HG03575 (cell line): ENCODE data around the gene TNFSF12.

Experiments used
- ATAC-seq: cut with Tn5 transposase; IDR thresholded peaks from one replicate; pipeline ENCODE4 v1.9.1; 2021; ENCODE audit not compliant: unreplicated experiment, insufficient number of reproducible peaks, low FRiP score; ENCODE audit errors: extremely low read depth

TNFSF12 gene

DNA sequence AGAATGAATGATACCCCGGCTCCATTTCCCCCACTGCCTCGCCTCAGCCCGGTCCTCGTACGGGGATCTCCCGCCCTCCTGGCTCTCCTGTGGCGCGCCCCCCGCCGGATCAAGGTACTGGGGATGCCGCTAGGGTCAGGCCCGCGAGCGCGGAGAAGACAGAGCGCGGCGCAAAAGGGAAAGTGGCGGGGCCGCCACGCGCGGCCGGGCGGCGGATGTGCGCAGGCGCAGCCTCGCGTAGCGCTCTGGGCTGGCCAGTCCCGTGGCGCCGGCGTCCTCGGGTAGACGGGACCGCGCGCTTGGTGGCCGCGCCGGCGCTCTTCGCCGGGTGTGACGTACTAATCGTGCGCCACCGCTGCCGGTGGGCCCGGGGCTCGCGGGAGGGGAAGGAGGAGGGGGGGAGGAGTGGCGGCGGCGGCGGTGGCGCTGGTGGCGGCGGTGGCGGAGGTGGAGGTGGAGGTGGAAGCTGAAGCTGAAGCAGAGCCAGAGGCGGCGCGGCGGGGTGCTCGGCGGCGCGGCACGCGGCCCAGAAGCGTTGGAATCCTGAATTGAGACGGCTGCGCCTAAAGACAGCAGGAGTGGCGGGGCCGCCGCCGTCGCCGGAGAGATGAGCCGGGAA, 12.8 kb downstream of the TNFSF12 start, which contains the start of gene SENP3:
Gene SENP3, plus strand, starts transcription at position 331 of the 619 bp plus-strand sequence. CDS start 1,158 bp downstream, outside the sequence.
- no peak for ATAC-seq

DNA sequence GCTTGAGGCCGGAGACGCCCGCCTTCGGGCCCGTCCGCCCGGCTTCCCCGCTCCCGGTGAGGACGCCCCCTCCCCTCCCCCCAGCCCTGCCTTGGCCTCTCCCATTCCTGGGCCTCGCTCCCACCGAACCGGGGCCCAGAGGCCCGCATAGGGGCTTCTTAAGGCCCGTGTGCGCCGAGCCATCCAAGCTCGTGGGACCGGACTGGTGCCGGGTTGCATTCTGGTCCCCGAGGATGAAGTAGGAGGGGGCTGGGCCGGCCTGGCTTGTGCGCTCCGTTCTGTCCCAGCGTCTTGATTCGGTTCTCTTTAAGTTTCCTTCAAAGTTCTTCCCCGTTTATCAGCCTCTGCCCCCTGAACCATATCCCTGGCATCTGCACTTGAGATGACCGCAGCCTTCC, 13.3 kb downstream of the TNFSF12 start:
- ATAC-seq, result no peak

DNA sequence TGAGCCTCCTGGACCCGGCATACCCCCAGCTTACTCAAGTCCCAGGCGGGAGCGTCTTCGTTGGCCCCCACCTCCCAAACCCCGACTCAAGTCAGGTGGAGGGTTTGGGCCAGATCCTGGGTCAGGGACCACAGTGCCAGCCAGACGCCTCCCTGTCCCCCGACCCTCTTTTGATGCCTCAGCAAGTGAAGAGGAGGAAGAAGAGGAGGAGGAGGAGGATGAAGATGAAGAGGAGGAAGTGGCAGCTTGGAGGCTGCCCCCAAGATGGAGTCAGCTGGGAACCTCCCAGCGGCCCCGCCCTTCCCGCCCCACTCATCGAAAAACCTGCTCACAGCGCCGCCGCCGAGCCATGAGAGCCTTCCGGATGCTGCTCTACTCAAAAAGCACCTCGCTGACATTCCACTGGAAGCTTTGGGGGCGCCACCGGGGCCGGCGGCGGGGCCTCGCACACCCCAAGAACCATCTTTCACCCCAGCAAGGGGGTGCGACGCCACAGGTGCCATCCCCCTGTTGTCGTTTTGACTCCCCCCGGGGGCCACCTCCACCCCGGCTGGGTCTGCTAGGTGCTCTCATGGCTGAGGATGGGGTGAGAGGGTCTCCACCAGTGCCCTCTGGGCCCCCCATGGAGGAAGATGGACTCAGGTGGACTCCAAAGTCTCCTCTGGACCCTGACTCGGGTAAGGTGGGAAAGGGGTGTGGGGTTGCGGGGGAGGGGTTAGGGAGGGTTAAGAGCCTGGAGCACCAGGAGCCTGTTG, 14.4 kb downstream of the TNFSF12 start:
- ATAC-seq, result no peak

DNA sequence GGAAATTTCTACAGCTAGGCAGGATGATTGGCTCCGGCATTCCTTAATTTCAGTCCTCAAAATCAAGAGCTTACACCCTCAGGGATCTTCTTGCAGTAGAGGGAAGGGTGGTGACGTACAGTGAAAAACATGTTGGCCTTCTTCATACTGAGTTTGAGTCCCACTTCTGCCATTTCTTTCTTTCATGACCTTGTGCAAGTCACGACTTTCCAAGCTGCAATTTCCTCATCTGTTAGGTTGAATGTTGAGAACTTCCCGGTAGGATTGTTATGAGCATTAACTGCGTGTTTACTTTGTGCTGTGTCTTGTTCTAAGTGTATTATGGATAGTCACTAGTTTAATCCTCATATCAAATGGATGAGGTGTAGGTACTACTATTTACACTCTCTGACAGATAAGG, 20.7 kb downstream of the TNFSF12 start:
- no peak for ATAC-seq

DNA sequence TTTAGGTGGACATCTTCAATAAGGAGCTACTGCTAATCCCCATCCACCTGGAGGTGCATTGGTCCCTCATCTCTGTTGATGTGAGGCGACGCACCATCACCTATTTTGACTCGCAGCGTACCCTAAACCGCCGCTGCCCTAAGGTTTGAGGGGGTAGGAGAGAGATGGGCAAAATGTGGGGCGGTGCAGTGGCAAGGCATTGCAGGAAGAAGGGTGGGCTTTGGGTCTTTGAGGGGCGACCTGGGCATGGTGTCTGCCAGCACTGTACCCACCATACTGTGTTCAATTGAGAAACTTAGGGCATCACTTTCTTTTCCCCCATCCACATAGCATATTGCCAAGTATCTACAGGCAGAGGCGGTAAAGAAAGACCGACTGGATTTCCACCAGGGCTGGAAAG, 21.5 kb downstream of the TNFSF12 start:
- ATAC-seq, result no peak

DNA sequence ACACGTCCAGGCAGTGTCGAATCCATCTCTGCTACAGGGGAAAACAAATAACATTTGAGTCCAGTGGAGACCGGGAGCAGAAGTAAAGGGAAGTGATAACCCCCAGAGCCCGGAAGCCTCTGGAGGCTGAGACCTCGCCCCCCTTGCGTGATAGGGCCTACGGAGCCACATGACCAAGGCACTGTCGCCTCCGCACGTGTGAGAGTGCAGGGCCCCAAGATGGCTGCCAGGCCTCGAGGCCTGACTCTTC, 23.4 kb downstream of the TNFSF12 start:
- no peak for ATAC-seq

DNA sequence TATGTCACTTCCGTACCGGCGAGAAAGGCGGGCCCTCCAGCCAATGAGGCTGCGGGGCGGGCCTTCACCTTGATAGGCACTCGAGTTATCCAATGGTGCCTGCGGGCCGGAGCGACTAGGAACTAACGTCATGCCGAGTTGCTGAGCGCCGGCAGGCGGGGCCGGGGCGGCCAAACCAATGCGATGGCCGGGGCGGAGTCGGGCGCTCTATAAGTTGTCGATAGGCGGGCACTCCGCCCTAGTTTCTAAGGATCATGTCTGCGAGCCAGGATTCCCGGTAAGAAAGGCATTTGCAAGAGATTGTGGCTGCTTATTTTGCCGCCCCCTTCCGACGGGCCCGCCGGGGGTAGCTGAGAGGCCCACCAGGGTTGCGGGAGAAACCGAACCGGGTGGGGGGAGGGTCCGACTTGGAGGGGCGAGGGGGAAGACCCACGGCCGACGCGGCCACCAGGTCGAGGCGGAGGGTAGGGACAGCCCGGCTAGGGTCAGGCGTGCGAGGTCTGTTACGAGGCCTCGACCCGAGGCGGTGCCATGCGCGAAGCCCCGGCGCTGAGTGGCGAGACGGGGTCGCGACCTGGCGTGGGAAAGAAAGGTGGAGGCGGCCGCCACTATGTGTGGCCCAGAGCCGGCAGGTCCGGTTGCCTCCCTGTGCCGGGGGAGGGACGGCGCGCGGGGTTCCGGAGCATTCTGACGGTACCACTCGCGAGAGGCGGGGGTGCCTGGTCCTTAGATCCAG, 23.9 kb downstream of the TNFSF12 start:
- ATAC-seq, result no peak

DNA sequence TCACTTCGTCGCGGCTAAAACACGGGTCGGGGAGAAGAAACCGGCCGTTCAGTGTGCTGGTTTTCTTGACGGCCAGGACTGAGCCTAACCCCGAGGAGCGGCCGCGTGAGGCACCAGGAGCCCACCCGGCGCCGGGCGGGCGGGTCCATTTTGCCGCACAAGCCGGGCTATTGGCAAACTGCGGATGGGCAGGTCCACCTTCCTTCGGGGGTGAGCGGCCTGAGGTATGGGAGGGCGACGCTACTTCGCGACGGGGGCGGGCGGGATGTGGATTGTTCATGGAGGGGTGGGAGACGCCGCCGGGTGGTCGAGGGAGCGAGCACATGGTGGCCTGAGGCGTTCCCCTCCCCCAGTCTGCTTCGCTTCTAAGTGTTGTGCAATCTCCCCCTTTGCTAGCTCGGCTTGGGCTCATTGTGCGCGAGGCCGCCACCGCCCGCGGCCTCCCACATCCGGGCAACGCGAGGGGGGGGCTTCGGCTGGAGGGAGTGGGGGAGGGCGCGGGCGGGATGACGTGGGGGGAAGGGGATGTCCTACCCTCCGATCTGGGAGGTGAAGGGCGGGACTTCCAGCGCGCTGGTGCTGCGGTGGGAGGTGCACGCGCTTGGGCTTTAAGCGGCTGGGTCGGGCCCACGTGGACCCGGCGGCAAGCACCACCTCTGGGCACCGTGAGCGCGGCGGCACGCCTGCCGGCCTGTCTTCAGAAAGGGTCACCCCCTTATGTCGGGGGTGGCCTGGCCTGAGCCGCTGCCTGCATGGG, 24.6 kb downstream of the TNFSF12 start:
- no peak for ATAC-seq

DNA sequence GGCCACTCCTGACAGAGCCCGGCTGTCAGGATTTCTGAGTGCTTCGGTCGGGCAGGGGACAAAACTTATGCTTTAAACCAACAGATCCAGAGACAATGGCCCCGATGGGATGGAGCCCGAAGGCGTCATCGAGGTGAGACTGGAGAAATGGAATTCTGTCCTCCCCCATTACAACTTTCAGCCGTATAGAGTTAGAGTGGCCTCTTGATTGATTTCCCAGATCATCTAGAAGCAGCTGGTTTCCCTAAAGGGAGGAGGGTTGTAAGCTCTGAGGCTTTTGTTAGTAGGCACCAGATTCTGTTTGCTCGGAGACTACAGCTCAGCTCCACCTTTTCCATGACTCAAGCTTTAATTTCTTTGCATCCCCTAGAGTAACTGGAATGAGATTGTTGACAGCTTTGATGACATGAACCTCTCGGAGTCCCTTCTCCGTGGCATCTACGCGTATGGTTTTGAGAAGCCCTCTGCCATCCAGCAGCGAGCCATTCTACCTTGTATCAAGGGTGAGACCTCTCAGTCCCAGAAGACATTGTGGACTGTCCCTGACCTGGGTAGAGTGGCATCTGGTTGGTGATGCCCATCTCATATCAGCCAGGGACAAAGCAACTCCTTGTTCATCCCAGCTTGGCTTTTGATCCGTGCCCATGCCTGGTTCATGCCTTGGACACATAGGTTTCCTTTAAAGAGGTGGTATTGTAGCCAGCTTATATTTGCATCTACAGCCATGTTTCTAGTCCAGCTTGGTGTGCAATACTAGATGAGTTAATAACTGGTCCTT, 25.5 kb downstream of the TNFSF12 start:
- no peak for ATAC-seq

DNA sequence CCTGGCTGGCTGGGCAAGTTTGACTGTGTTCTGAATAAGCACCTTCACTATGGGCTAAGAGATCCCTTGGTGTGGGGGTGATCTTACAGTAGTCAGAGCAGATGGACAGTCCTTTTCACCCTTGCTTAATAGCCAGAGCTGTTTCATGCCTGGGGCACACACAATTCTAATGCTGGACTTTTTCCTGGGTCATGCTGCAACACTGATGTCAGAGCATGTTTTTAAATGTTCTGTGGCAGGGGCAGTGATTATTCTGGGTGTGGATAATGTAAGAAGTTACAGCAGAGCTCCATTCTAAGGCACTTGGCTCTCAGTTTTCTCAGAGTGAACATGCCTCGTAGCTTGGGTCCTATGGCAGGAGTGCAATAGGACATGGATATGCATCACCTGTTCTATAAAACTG, 26.6 kb downstream of the TNFSF12 start:
- ATAC-seq, result no peak

DNA sequence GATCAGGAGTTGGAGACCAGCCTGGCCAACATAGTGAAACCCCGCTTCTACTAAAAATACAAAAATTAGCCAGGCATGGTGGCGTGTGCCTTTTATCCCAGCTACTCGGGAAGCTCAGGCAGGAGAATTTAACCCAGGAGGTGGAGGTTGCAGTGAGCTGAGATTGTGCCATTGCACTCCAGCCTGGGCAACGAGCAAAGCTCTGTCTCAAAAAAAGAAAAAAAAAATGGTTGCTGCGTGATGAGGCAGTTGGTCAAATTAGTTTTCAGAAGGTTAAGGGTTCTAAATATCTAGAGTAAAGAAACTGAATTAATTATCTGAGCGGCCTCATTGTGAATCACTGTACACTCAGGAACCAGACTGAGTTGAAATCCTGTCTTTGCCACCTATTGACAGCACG, 27.1 kb downstream of the TNFSF12 start:
- no peak for ATAC-seq

DNA sequence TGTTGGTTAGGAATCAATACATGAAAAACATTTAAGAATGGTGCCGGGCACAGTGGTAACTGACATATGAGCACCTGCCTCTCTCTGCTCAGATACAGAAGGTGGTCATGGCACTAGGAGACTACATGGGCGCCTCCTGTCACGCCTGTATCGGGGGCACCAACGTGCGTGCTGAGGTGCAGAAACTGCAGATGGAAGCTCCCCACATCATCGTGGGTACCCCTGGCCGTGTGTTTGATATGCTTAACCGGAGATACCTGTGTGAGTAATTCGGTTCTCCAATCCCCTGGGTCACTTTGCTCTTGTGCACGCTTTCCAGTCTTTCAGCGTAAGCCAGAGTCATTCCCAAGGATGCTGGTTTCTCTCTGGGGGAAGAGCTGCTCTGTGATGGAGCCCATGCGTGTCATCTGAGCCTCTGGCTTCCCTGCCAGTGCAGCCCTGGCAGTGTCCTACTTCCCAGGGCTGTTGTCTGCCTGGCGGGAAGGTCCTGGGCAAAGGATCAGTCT, 27.6 kb downstream of the TNFSF12 start:
- no peak for ATAC-seq

DNA sequence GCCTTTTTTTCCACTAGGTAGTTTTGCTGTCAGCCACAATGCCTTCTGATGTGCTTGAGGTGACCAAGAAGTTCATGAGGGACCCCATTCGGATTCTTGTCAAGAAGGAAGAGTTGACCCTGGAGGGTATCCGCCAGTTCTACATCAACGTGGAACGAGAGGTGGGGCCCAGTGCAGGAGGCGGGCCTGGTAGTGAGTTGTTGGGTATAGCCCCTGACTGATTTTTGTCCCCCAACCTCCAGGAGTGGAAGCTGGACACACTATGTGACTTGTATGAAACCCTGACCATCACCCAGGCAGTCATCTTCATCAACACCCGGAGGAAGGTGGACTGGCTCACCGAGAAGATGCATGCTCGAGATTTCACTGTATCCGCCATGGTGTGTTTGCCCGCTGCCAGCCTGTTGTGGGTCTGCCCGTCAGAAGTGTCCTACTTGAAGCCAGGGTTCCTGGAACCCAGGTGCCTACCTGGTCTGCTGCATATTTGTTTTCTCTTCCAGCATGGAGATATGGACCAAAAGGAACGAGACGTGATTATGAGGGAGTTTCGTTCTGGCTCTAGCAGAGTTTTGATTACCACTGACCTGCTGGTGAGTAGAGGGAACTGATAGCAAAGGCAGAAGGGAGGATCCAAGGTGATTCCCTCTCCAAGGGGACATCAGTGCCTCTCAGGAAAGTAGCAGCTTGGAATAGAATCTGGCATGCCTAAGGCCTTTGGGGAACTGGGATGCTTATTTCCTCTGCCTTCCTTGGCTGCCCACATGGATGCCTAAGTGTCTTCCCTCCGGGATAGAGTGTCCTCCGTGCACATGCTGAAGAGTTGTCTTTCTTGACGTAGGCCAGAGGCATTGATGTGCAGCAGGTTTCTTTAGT, 28.7 kb downstream of the TNFSF12 start:
- ATAC-seq, result no peak

DNA sequence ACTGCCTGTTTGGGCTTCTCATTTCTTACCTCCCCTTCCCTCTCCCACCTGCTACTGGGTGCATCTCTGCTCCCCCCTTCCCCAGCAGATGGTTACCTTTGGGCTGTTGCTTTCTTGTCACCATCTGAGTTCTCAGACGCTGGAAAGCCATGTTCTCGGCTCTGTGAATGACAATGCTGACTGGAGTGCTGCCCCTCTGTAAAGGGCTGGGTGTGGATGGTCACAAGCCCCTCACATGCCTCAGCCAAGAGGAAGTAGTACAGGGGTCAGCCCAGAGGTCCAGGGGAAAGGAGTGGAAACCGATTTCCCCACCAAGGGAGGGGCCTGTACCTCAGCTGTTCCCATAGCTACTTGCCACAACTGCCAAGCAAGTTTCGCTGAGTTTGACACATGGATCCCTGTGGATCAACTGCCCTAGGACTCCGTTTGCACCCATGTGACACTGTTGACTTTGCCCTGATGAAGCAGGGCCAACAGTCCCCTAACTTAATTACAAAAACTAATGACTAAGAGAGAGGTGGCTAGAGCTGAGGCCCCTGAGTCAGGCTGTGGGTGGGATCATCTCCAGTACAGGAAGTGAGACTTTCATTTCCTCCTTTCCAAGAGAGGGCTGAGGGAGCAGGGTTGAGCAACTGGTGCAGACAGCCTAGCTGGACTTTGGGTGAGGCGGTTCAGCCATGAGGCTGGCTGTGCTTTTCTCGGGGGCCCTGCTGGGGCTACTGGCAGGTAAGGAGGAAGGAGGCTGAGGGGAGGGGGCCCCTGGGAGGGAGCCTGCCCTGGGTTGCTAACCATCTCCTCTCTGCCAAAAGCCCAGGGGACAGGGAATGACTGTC, 30.4 kb downstream of the TNFSF12 start, which contains the start of gene CD68:
Gene CD68, plus strand, starts transcription at position 638 of the 833 bp plus-strand sequence. Its CDS starts 40 bp downstream, at position 678.
- no peak for ATAC-seq

DNA sequence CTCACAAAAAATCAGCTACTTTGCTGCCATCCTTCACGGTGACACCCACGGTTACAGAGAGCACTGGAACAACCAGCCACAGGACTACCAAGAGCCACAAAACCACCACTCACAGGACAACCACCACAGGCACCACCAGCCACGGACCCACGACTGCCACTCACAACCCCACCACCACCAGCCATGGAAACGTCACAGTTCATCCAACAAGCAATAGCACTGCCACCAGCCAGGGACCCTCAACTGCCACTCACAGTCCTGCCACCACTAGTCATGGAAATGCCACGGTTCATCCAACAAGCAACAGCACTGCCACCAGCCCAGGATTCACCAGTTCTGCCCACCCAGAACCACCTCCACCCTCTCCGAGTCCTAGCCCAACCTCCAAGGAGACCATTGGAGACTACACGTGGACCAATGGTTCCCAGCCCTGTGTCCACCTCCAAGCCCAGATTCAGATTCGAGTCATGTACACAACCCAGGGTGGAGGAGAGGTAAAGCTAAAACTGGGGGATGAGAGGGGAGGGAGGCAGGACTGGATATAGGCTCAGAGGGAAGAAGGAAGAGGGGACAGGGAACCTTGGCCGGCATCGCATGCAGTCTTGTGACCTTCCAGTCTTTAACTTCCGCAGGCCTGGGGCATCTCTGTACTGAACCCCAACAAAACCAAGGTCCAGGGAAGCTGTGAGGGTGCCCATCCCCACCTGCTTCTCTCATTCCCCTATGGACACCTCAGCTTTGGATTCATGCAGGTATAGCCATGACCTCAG, 31.2 kb downstream of the TNFSF12 start:
- ATAC-seq, result no peak
